ENCODE measurements around the gene PRRC2A. TPM values are rescaled to one million over a fixed set of nuclear protein-coding genes. Genes with fewer than 3 reads are reported as not detected.

Gene PRRC2A
- total and polyA plus RNA-seq, 4 experiments from 2014 or later: 0.09 to 218 (median 113) TPM

GRCh38 chr6:31575952-31576685, 44.4 kb upstream of the PRRC2A start:
- Histone ChIP-seq H3K4me3 (ENCODE audit: low read length in 2 of 2) (peak overlapping the region; percentile 87 to 99), H3K36me3 (ENCODE audit: insufficient read depth, low read length) (peaks cover 12% of the 10 kb centered on the region), H3K9me3 (ENCODE audit: control insufficient read depth in 1 of 2, low read length in 2 of 2) (no peaks in the 10 kb centered on the region), H3K27ac (ENCODE audit: low read depth, low read length) (peak overlapping the region; percentile 83), H3K4me1 (ENCODE audit: insufficient read depth, low read length) (peaks cover 75% of the 10 kb centered on the region), H3K27me3 (ENCODE audit: insufficient read depth, low read length) (no peaks in the 10 kb centered on the region)
- H3K27me3 Mint-ChIP-seq: no peaks in the 10 kb centered on the region
- H3K27ac Mint-ChIP-seq: peak overlapping the region; percentile 96 to 100 (median 99)
- peaks cover 55 to 97% (median 70%) of the 10 kb centered on the region in 4 donors for H3K4me1 Mint-ChIP-seq
- intact Hi-C loops (cut with micrococcal nuclease): loop anchor here (1.0 kb wide), 1 partner anchor 8 kb away; no protein-coding TSS in a partner anchor
- CTCF ChIA-PET (ENCODE audit: partially characterized antibody): interaction anchor here (0.5 to 19.7 kb wide), 7 partner anchors 17 to 254 kb away, joined by 3 to 962 read pairs (median 5); partner anchors contain the start of genes ATP6V1G2, DDX39B, LST1 and NCR3
- H3K36me3 Mint-ChIP-seq: peaks cover 37 to 58% of the 10 kb centered on the region in 2 donors
- POLR2A ChIA-PET (ENCODE audit: partially characterized antibody): interaction anchor here (0.6 to 52.5 kb wide), 22 partner anchors 6 to 1270 kb away, joined by 3 to 3597 read pairs (median 4); partner anchors contain the start of genes ABHD16A, ATP6V1G2, BAG6 and C6orf47
- peaks cover 0 to 4% (median 0%) of the 10 kb centered on the region in 8 donors for H3K9me3 Mint-ChIP-seq
- DNase-seq: peak in 1 of 5 donors; percentile 54
- H3K4me3 Mint-ChIP-seq: peak overlapping the region; percentile 88 to 100 (median 98)

- peaks cover 0 to 4% (median 0%) of the 10 kb centered on the region in 8 donors for H3K9me3 Mint-ChIP-seq
- Histone ChIP-seq H3K9me3 (ENCODE audit: control insufficient read depth in 1 of 2, low read length in 2 of 2) (no peaks in the 10 kb centered on the region), H3K4me3 (ENCODE audit: low read length in 2 of 2) (peak overlapping the region; percentile 87 to 99), H3K36me3 (ENCODE audit: insufficient read depth, low read length) (peaks cover 12% of the 10 kb centered on the region), H3K27me3 (ENCODE audit: insufficient read depth, low read length) (no peaks in the 10 kb centered on the region), H3K4me1 (ENCODE audit: insufficient read depth, low read length) (peaks cover 67% of the 10 kb centered on the region), H3K27ac (ENCODE audit: low read depth, low read length) (peak overlapping the region; percentile 83)
- peak in 4 of 5 donors; percentile 49 to 64 (median 58) for DNase-seq
- peak overlapping the region; percentile 88 to 100 (median 98) for H3K4me3 Mint-ChIP-seq
- H3K27me3 Mint-ChIP-seq: no peaks in the 10 kb centered on the region
- CTCF ChIA-PET (ENCODE audit: partially characterized antibody): interaction anchor here (1.1 to 19.7 kb wide), 4 partner anchors 16 to 253 kb away, joined by 5 to 962 read pairs (median 300); partner anchors contain the start of genes ATP6V1G2, LST1, NCR3 and NFKBIL1
- intact Hi-C loops (cut with micrococcal nuclease): loop anchor here (1.0 kb wide), 1 partner anchor 9 kb away; no protein-coding TSS in a partner anchor
- H3K27ac Mint-ChIP-seq: peak overlapping the region; percentile 96 to 100 (median 99)
- H3K36me3 Mint-ChIP-seq: peaks cover 46 to 65% of the 10 kb centered on the region in 2 donors
- H3K4me1 Mint-ChIP-seq: peaks cover 47 to 97% (median 62%) of the 10 kb centered on the region in 4 donors
- POLR2A ChIA-PET (ENCODE audit: partially characterized antibody): interaction anchor here (0.5 to 52.5 kb wide), 17 partner anchors 6 to 321 kb away, joined by 3 to 3597 read pairs (median 4); partner anchors contain the start of genes ATP6V1G2, BAG6, C6orf47 and DDX39B
These were observed 43.5 kb upstream of the PRRC2A start for GRCh38 chr6:31576897-31577578.

DNA sequence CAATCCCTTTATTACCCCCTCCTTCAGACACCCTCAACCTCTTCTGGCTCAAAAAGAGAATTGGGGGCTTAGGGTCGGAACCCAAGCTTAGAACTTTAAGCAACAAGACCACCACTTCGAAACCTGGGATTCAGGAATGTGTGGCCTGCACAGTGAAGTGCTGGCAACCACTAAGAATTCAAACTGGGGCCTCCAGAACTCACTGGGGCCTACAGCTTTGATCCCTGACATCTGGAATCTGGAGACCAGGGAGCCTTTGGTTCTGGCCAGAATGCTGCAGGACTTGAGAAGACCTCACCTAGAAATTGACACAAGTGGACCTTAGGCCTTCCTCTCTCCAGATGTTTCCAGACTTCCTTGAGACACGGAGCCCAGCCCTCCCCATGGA, 42.9 kb upstream of the PRRC2A start:
- peak overlapping the region; percentile 83 for H3K27ac ChIP-seq (ENCODE audit: low read depth, low read length)
- H3K4me3 Mint-ChIP-seq: peak overlapping the region; percentile 88 to 100 (median 98)
- no peaks in the 10 kb centered on the region for H3K27me3 Mint-ChIP-seq
- CTCF ChIA-PET (ENCODE audit: partially characterized antibody): interaction anchor here (1.1 to 19.7 kb wide), 4 partner anchors 16 to 252 kb away, joined by 5 to 962 read pairs (median 300); partner anchors contain the start of genes ATP6V1G2, LST1, NCR3 and NFKBIL1
- H3K4me1 ChIP-seq (ENCODE audit: insufficient read depth, low read length): peaks cover 67% of the 10 kb centered on the region
- H3K36me3 ChIP-seq (ENCODE audit: insufficient read depth, low read length): peaks cover 12% of the 10 kb centered on the region
- peak overlapping the region; percentile 87 to 99 for H3K4me3 ChIP-seq (ENCODE audit: low read length in 2 of 2)
- H3K27me3 ChIP-seq (ENCODE audit: insufficient read depth, low read length): no peaks in the 10 kb centered on the region
- peak overlapping the region; percentile 96 to 100 (median 99) for H3K27ac Mint-ChIP-seq
- no peak for DNase-seq
- intact Hi-C loops (cut with micrococcal nuclease): no loop called here
- POLR2A ChIA-PET (ENCODE audit: partially characterized antibody): interaction anchor here (0.5 to 52.5 kb wide), 12 partner anchors 5 to 285 kb away, joined by 3 to 3597 read pairs (median 6); partner anchors contain the start of genes ATP6V1G2, BAG6, DDX39B and GPANK1
- H3K9me3 ChIP-seq (ENCODE audit: control insufficient read depth in 1 of 2, low read length in 2 of 2): no peaks in the 10 kb centered on the region
- peaks cover 44 to 97% (median 61%) of the 10 kb centered on the region in 4 donors for H3K4me1 Mint-ChIP-seq
- H3K36me3 Mint-ChIP-seq: peaks cover 51 to 64% of the 10 kb centered on the region in 2 donors
- H3K9me3 Mint-ChIP-seq: peaks cover 0 to under 1% (median 0%) of the 10 kb centered on the region in 8 donors

GRCh38 chr6:31578184-31579118, 42.1 kb upstream of the PRRC2A start:
- H3K4me1 Mint-ChIP-seq: peaks cover 40 to 96% (median 58%) of the 10 kb centered on the region in 4 donors
- H3K36me3 Mint-ChIP-seq: peaks cover 56 to 67% of the 10 kb centered on the region in 2 donors

GRCh38 chr6:31579119-31579505, 41.4 kb upstream of the PRRC2A start:
- Histone ChIP-seq H3K9me3 (ENCODE audit: control insufficient read depth in 1 of 2, low read length in 2 of 2) (no peaks in the 10 kb centered on the region), H3K36me3 (ENCODE audit: insufficient read depth, low read length) (peaks cover 12% of the 10 kb centered on the region), H3K4me1 (ENCODE audit: insufficient read depth, low read length) (peaks cover 67% of the 10 kb centered on the region), H3K4me3 (ENCODE audit: low read length in 2 of 2) (peak overlapping the region in 1 of 2 donors; percentile 95), H3K27ac (ENCODE audit: low read depth, low read length) (peak overlapping the region; percentile 92), H3K27me3 (ENCODE audit: insufficient read depth, low read length) (no peaks in the 10 kb centered on the region)
- DNase-seq: no peak
- H3K27me3 Mint-ChIP-seq: no peaks in the 10 kb centered on the region
- H3K4me3 Mint-ChIP-seq: peak overlapping the region; percentile 95 to 100 (median 99)
- peaks cover 56 to 66% of the 10 kb centered on the region in 2 donors for H3K36me3 Mint-ChIP-seq
- peaks cover 37 to 95% (median 55%) of the 10 kb centered on the region in 4 donors for H3K4me1 Mint-ChIP-seq
- POLR2A ChIA-PET (ENCODE audit: partially characterized antibody): interaction anchor here (1.0 to 52.5 kb wide), 6 partner anchors 3 to 393 kb away, joined by 3 to 3597 read pairs (median 24); partner anchors contain the start of genes ATP6V1G2, DDX39B, DXO and LST1
- intact Hi-C loops (cut with micrococcal nuclease): no loop called here
- CTCF ChIA-PET (ENCODE audit: partially characterized antibody): interaction anchor here (7.6 to 19.7 kb wide), 3 partner anchors 10 to 24 kb away, joined by 53 to 962 read pairs (median 595); partner anchors contain the start of genes ATP6V1G2, LST1, NCR3 and NFKBIL1
- H3K9me3 Mint-ChIP-seq: no peaks in the 10 kb centered on the region
- H3K27ac Mint-ChIP-seq: peak overlapping the region; percentile 88 to 100 (median 99)

More at GRCh38 chr6:31578184-31579118, 42.1 kb upstream of the PRRC2A start:
- Histone ChIP-seq H3K9me3 (ENCODE audit: control insufficient read depth in 1 of 2, low read length in 2 of 2) (no peaks in the 10 kb centered on the region), H3K27ac (ENCODE audit: low read depth, low read length) (peak overlapping the region; percentile 92), H3K4me3 (ENCODE audit: low read length in 2 of 2) (peak overlapping the region in 1 of 2 donors; percentile 26), H3K36me3 (ENCODE audit: insufficient read depth, low read length) (peaks cover 12% of the 10 kb centered on the region), H3K4me1 (ENCODE audit: insufficient read depth, low read length) (peaks cover 67% of the 10 kb centered on the region), H3K27me3 (ENCODE audit: insufficient read depth, low read length) (no peaks in the 10 kb centered on the region)
- Mint-ChIP-seq H3K9me3 (no peaks in the 10 kb centered on the region), H3K4me3 (peak overlapping the region; percentile 95 to 100 (median 99)), H3K27ac (peak overlapping the region; percentile 88 to 100 (median 99)), H3K27me3 (no peaks in the 10 kb centered on the region)
- no peak for DNase-seq
- intact Hi-C loops (cut with micrococcal nuclease): no loop called here
- CTCF ChIA-PET (ENCODE audit: partially characterized antibody): interaction anchor here (7.6 to 19.7 kb wide), 3 partner anchors 9 to 23 kb away, joined by 53 to 962 read pairs (median 595); partner anchors contain the start of genes ATP6V1G2, LST1, NCR3 and NFKBIL1
- POLR2A ChIA-PET (ENCODE audit: partially characterized antibody): interaction anchor here (0.7 to 52.5 kb wide), 7 partner anchors 4 to 393 kb away, joined by 3 to 3597 read pairs (median 5); partner anchors contain the start of genes ATP6V1G2, DDX39B, DXO and HSPA1B
